Ecto neural progenitor cell (in vitro differentiated cells): ENCODE measurements around the gene CHMP5.
"Not testable (repeated sequence)": the region's sequence is repeated elsewhere in the genome, so short reads cannot be mapped to it uniquely, and the experiment has no call there.

ENCODE experiments used
- DNase-seq: peaks from one replicate; pipeline ENCODE4 v3.0.0-alpha.2; 2018; ENCODE audit warnings: low spot score

The CHMP5 gene

GRCh38 chr9:33277484-33277883 is 12.6 kb downstream of the CHMP5 start:
- DNase-seq = no peak

- no peak for DNase-seq
These were observed 20.7 kb downstream of the CHMP5 start for GRCh38 chr9:33285502-33285901.

GRCh38 chr9:33287087-33287490 is 22.2 kb downstream of the CHMP5 start:
- DNase-seq = no peak

- no peak for DNase-seq
These were observed 23.4 kb downstream of the CHMP5 start for GRCh38 chr9:33288235-33288634.

- DNase-seq = peak; percentile 44
These were observed 24.1 kb downstream of the CHMP5 start for GRCh38 chr9:33288828-33289483.

- DNase-seq = peak; percentile 47
These were observed 24.6 kb downstream of the CHMP5 start for GRCh38 chr9:33289496-33289895.

- no peak for DNase-seq
These were observed 25.0 kb downstream of the CHMP5 start for GRCh38 chr9:33289936-33290246.

- DNase-seq = peak; percentile 98
These were observed 25.6 kb downstream of the CHMP5 start, which contains the start of gene NFX1 for GRCh38 chr9:33290247-33291030. Gene NFX1 (plus strand): TSS chr9:33290516. CDS start chr9:33290573, 57 bp downstream.

GRCh38 chr9:33291031-33291397 is 26.2 kb downstream of the CHMP5 start:
- no peak for DNase-seq

GRCh38 chr9:33291901-33292300 is 27.1 kb downstream of the CHMP5 start:
- no peak for DNase-seq

GRCh38 chr9:33293782-33294181 is 28.9 kb downstream of the CHMP5 start:
- no peak for DNase-seq

- no peak for DNase-seq
These were observed 30.0 kb downstream of the CHMP5 start for GRCh38 chr9:33294670-33295432.

GRCh38 chr9:33295571-33295970 is 30.7 kb downstream of the CHMP5 start:
- no peak for DNase-seq

- no peak for DNase-seq
These were observed 32.6 kb downstream of the CHMP5 start for GRCh38 chr9:33297432-33297831.

GRCh38 chr9:33300546-33300945 is 35.7 kb downstream of the CHMP5 start:
- no peak for DNase-seq

GRCh38 chr9:33304362-33304761 is 39.5 kb downstream of the CHMP5 start:
- no peak for DNase-seq

- DNase-seq = no peak
These were observed 41.2 kb downstream of the CHMP5 start for GRCh38 chr9:33306037-33306436.

GRCh38 chr9:33307067-33307466 is 42.2 kb downstream of the CHMP5 start:
- DNase-seq = no peak

- DNase-seq = no peak
These were observed 45.1 kb downstream of the CHMP5 start for GRCh38 chr9:33309903-33310302.

- no peak for DNase-seq
These were observed 45.9 kb downstream of the CHMP5 start for GRCh38 chr9:33310748-33311147.

- DNase-seq = no peak
These were observed 47.1 kb downstream of the CHMP5 start for GRCh38 chr9:33311953-33312352.

- DNase-seq = no peak
These were observed 50.5 kb downstream of the CHMP5 start for GRCh38 chr9:33315371-33315770.

- DNase-seq = not testable (repeated sequence)
These were observed 52.3 kb downstream of the CHMP5 start for GRCh38 chr9:33317136-33317535.
